PFSK-1 (cell line): ENCODE measurements around the gene KCNJ15.

Source experiments
- FOXP2 ChIP-seq: optimal IDR thresholded peaks from 2 replicates; pipeline ENCODE3; 2011; ENCODE audit warnings: borderline replicate concordance, control low read depth, inconsistent platforms; ENCODE audit not compliant: insufficient read depth; ENCODE audit errors: extremely low read length, extremely low read depth
- POLR2AphosphoS5 ChIP-seq: IDR thresholded peaks from 2 replicates; pipeline ENCODE4 v1.6.1; 2012; ENCODE audit warnings: low read depth, mild to moderate bottlenecking, control low read depth, low read length, moderate library complexity
- SIN3A ChIP-seq: IDR thresholded peaks from 2 replicates; pipeline ENCODE4 v1.6.1; 2012; ENCODE audit warnings: mild to moderate bottlenecking, low read length, moderate library complexity, borderline replicate concordance; ENCODE audit not compliant: insufficient read depth
- TAF1 ChIP-seq: IDR thresholded peaks from 2 replicates; pipeline ENCODE4 v1.6.1; 2012; ENCODE audit warnings: low read length, control low read depth, borderline replicate concordance; ENCODE audit not compliant: insufficient read depth
- TF ChIP-seq, protein P1 (sequence below), 2 experiments: IDR thresholded peaks; 2 replicates each; pipeline versions ENCODE4 v1.6.1 to v1.8.0; 2011 to 2012; ENCODE audit warnings: low read depth in 2 of 2, low read length in 2 of 2, control low read depth in 1 of 2, inconsistent platforms in 1 of 2, mild to moderate bottlenecking in 1 of 2, moderate library complexity in 1 of 2; ENCODE audit not compliant: insufficient read depth in 1 of 2

Gene KCNJ15

DNA sequence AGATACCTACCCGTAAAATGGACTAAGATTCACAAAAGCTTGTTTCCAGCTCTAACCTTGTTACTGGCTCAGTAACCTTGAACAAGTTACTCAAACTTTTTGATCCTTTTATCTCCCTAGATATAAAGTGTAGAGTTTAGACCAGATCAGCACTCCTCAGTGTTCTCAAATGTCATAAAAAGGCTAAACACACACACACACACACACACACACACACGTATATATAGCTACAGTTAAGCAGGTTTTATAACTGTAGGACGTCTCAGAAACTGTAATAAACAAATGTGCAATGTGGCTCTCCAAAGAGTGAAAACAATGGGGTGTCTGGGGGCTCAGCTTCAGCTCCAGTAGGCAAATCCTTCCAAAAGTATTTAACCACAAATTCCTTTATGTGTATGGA is 34.0 kb downstream of the KCNJ15 start:
- TF ChIP-seq TAF1: no peak
- TF ChIP-seq, protein P1, sequence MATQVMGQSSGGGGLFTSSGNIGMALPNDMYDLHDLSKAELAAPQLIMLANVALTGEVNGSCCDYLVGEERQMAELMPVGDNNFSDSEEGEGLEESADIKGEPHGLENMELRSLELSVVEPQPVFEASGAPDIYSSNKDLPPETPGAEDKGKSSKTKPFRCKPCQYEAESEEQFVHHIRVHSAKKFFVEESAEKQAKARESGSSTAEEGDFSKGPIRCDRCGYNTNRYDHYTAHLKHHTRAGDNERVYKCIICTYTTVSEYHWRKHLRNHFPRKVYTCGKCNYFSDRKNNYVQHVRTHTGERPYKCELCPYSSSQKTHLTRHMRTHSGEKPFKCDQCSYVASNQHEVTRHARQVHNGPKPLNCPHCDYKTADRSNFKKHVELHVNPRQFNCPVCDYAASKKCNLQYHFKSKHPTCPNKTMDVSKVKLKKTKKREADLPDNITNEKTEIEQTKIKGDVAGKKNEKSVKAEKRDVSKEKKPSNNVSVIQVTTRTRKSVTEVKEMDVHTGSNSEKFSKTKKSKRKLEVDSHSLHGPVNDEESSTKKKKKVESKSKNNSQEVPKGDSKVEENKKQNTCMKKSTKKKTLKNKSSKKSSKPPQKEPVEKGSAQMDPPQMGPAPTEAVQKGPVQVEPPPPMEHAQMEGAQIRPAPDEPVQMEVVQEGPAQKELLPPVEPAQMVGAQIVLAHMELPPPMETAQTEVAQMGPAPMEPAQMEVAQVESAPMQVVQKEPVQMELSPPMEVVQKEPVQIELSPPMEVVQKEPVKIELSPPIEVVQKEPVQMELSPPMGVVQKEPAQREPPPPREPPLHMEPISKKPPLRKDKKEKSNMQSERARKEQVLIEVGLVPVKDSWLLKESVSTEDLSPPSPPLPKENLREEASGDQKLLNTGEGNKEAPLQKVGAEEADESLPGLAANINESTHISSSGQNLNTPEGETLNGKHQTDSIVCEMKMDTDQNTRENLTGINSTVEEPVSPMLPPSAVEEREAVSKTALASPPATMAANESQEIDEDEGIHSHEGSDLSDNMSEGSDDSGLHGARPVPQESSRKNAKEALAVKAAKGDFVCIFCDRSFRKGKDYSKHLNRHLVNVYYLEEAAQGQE (IDR thresholded peaks at IDR 0.05; ENCODE audit: insufficient read depth in 1 of 2, low read depth in 2 of 2, low read length in 2 of 2): no peak
- no peak for TF ChIP-seq SIN3A
- no peak for TF ChIP-seq FOXP2
- TF ChIP-seq POLR2AphosphoS5: no peak

DNA sequence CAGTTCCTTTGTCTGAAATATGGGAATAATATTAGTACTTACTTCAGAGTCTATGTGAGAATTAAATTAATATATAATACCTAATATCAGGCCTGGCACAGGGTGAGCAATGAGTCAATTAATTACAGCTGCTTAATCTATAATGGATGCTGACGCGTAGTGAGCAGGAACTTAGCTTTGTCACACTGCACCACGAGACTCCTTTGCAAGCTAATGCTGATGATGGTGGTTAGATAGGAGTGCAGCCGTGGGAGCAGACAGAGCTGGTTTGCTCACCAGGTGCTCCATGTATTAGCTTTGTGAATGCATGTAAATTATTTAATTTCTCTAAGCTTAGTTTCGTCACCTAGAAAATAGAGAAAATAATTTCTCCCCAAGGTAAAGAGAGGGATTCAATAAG is 35.1 kb downstream of the KCNJ15 start:
- no peak for TF ChIP-seq TAF1
- TF ChIP-seq FOXP2: no peak
- TF ChIP-seq POLR2AphosphoS5: no peak
- TF ChIP-seq SIN3A: no peak
- TF ChIP-seq, protein P1 (IDR thresholded peaks at IDR 0.05; ENCODE audit: insufficient read depth in 1 of 2, low read depth in 2 of 2, low read length in 2 of 2): no peak

DNA sequence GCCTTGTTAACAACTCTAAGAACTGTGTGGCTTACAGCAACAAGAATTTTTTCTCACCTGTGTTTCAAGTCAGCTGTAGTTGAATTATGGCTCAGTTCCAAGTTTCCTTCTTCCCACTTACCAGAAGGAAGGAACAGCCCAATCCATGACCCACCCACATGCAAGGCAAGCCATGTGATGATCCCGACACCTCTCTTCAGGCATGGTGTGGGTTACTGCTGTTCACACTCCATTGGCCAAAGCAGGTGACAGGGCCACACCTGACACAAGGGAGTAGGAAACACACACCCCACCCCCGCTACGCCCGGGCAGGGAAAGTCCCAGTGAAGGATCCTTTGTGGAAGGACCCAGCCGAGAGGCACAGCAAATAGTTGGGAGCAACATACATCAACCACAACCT is 36.3 kb downstream of the KCNJ15 start:
- no peak for TF ChIP-seq TAF1
- TF ChIP-seq, protein P1 (IDR thresholded peaks at IDR 0.05; ENCODE audit: insufficient read depth in 1 of 2, low read depth in 2 of 2, low read length in 2 of 2): no peak
- no peak for TF ChIP-seq SIN3A
- TF ChIP-seq FOXP2: no peak
- no peak for TF ChIP-seq POLR2AphosphoS5

DNA sequence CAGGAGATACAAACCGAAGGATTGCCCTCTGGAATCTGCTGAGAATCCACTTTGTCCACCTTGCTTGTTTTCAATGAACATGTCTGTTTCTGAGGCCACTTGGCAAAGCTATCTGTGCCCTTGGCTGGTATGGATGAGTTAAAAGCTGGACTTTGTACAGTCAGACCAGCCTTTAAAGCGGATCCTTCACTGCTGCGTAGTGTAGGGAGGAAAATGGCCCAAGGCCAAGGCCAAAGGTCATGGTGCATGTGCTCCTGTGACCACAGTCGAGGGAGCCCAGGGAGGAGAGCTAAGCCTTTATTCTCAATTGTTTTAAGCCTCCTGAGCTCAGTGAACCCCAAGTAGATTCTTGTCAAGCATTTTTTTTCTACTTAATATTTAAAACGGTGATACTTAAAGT is 37.0 kb downstream of the KCNJ15 start:
- TF ChIP-seq POLR2AphosphoS5 (no peak), SIN3A (no peak), TAF1 (no peak), FOXP2 (no peak)

DNA sequence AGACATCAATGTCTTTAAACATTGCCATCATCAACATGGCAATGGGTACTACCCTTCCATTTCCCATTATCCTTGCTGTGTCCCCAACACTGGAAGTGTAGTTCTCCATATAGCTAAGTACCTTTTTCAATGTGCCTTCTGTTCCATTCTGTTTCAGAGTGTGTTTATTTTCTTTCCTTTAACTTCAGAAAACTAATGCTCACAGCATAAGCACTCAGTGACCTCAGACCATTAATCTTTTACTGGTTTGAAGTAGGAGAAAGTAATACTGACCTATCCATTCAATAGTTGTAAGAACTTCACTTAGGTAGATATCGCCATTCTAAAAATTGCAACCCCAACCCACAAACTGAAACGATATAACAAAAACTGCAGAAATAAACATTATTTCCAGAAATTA is 37.8 kb downstream of the KCNJ15 start:
- no peak for TF ChIP-seq POLR2AphosphoS5
- no peak for TF ChIP-seq FOXP2
- no peak for TF ChIP-seq SIN3A
- TF ChIP-seq, protein P1 (IDR thresholded peaks at IDR 0.05; ENCODE audit: insufficient read depth in 1 of 2, low read depth in 2 of 2, low read length in 2 of 2): no peak
- TF ChIP-seq TAF1: no peak
